ENCODE measurements around the gene TSTD1.

TSTD1 gene

GRCh38 chr1:161077426-161077825 lies 38.7 kb upstream of the TSTD1 start:
- no peaks in the 10 kb centered on the region for H3K36me3 ChIP-seq (ENCODE audit: control insufficient read depth, insufficient read depth, low read length)
- no peak for TF ChIP-seq CTCF (IDR thresholded peaks at IDR 0.05; ENCODE audit: insufficient read depth, low read length, poor library complexity, severe bottlenecking)
- no peak overlapping the region for H3K4me3 ChIP-seq (replicated peaks; ENCODE audit: low read depth, low read length)
- H3K27me3 ChIP-seq (replicated peaks; ENCODE audit: control insufficient read depth, insufficient read depth, low read length) = no peaks in the 10 kb centered on the region
- no peak for DNase-seq (ENCODE audit: extremely low read depth, insufficient read length)

GRCh38 chr1:161076410-161076809 lies 37.6 kb upstream of the TSTD1 start:
- DNase-seq (ENCODE audit: extremely low read depth, insufficient read length) = no peak
- TF ChIP-seq CTCF (IDR thresholded peaks at IDR 0.05; ENCODE audit: insufficient read depth, low read length, poor library complexity, severe bottlenecking) = no peak
- H3K36me3 ChIP-seq (ENCODE audit: control insufficient read depth, insufficient read depth, low read length) = no peaks in the 10 kb centered on the region
- no peak overlapping the region for H3K4me3 ChIP-seq (replicated peaks; ENCODE audit: low read depth, low read length)
- no peaks in the 10 kb centered on the region for H3K27me3 ChIP-seq (replicated peaks; ENCODE audit: control insufficient read depth, insufficient read depth, low read length)

GRCh38 chr1:161074676-161075368 lies 36.1 kb upstream of the TSTD1 start:
- H3K4me3 ChIP-seq (replicated peaks; ENCODE audit: low read depth, low read length) = peak overlapping the region; percentile 37
- no peak for TF ChIP-seq CTCF (IDR thresholded peaks at IDR 0.05; ENCODE audit: insufficient read depth, low read length, poor library complexity, severe bottlenecking)
- DNase-seq (ENCODE audit: extremely low read depth, insufficient read length) = no peak
- no peaks in the 10 kb centered on the region for H3K27me3 ChIP-seq (replicated peaks; ENCODE audit: control insufficient read depth, insufficient read depth, low read length)
- no peaks in the 10 kb centered on the region for H3K36me3 ChIP-seq (ENCODE audit: control insufficient read depth, insufficient read depth, low read length)

DNA sequence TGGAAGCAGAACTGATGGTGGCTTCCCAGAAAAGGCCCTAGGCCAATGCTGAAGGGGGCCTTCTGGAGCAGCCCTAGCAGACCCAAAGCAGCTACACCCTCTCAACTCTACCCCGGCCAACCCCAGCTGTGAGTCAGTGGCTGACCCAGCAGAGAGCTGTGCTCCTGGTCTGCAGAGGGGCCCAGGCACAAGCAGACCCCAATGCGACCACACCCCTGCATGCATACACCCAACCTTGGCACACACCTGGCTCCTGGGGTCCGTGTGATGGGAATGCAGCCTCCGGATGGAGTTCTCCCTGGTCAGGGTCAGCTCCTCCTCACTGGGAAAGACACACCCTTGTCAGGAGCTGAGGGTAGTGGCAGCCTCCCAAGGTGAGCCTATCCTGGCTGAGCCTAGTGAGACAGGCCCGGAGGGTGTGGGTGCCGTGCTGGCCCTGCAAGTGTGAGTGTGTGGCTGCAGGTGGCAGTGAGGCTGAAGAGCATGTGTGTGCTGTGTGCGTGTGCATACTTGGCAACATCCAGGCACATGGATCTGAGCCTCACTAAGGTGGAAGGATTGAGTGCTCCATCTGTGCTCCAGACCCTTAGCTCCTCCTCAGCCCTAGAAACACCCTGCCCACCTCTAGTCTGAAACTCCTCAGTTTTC lies 34.8 kb upstream of the TSTD1 start:
- TF ChIP-seq CTCF (IDR thresholded peaks at IDR 0.05; ENCODE audit: insufficient read depth, low read length, poor library complexity, severe bottlenecking) = no peak
- peak overlapping the region; percentile 37 for H3K4me3 ChIP-seq (replicated peaks; ENCODE audit: low read depth, low read length)
- DNase-seq (ENCODE audit: extremely low read depth, insufficient read length) = no peak
- H3K27me3 ChIP-seq (replicated peaks; ENCODE audit: control insufficient read depth, insufficient read depth, low read length) = no peaks in the 10 kb centered on the region
- H3K36me3 ChIP-seq (ENCODE audit: control insufficient read depth, insufficient read depth, low read length) = no peaks in the 10 kb centered on the region

DNA sequence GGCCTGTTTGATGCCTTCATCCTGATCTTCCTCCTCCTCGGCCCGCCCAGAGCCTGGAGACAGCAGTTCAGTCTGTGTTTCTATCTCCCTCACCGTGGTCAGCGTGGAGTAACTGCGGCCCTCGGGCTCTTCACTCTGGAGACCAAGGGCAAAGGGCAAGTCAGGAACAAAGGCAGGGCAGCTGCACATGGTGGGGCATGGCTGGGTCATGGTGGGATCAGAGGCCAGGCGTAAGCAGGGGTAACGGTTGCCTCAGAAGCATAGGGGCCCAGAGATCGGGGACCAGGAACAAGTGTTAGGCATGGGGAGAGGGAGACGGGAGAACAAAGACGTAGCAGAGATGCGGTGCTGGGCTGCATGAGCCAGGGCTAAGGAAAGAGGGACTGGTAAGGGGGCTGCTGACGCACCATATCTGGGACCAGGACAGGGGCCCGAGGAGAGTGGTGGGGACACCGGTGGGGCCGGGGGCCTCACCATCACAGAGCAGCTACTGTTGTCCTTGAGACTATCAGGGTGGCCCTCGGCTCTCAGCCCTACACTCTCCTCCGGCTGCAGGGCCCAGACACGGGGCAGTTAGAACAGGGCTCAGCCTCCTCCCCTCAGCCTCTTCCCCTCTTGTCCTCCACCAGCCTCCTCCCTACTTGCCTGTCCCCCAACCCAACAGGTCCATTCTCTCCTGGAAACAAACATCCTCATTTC lies 34.1 kb upstream of the TSTD1 start:
- DNase-seq (ENCODE audit: extremely low read depth, insufficient read length) = no peak

More for the DNA sequence above, 34.1 kb upstream of the TSTD1 start:
- no peak for TF ChIP-seq CTCF (IDR thresholded peaks at IDR 0.05; ENCODE audit: insufficient read depth, low read length, poor library complexity, severe bottlenecking)
- no peak overlapping the region for H3K4me3 ChIP-seq (replicated peaks; ENCODE audit: low read depth, low read length)
- H3K36me3 ChIP-seq (ENCODE audit: control insufficient read depth, insufficient read depth, low read length) = no peaks in the 10 kb centered on the region
- H3K27me3 ChIP-seq (replicated peaks; ENCODE audit: control insufficient read depth, insufficient read depth, low read length) = no peaks in the 10 kb centered on the region
